CD4-positive, alpha-beta T cell treated with Interleukin-4 for 4 hours (primary cell): ENCODE results near the gene TMEM19.
A peak's percentile ranks its signal among the peaks of the same experiment; 100 is the strongest.

Experiments used
- DNase-seq: peaks from one replicate; pipeline ENCODE4 v3.0.0-alpha.2; 2020

The TMEM19 gene

DNA sequence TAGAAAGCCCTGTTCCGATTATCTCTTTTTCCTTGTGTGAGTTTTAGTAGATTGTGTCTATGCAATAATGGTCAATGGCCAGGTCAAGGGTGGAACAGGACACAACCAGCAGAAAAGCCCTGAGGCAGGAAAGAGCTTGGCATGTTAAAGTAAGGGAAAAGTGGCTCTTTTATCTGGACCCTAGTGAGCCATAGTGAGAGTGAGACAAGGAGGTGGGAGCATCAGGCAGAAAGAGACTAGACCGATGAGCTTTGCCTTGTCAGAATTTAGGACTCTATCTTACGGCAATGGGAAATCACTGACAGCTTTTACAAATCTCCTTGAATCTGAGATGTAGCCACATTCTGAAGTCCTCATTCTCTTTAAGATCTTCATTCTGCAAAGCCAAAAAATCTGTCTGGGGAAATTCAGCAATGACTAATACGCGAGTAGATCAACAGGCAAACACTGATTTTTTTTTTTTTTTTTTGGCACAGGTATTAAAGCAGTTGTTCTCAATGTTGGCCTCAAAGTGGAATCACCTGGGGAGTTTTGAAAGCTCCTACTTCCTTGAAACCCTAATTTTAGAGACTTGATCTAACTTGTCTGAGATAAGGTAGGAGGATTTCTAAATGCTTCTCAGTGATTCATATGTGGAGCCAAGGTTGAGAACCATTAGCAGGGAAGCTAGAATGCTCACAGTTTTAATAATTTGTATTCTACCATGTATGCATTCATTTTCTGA is 33.9 kb downstream of the TMEM19 start:
- DNase-seq = no peak

DNA sequence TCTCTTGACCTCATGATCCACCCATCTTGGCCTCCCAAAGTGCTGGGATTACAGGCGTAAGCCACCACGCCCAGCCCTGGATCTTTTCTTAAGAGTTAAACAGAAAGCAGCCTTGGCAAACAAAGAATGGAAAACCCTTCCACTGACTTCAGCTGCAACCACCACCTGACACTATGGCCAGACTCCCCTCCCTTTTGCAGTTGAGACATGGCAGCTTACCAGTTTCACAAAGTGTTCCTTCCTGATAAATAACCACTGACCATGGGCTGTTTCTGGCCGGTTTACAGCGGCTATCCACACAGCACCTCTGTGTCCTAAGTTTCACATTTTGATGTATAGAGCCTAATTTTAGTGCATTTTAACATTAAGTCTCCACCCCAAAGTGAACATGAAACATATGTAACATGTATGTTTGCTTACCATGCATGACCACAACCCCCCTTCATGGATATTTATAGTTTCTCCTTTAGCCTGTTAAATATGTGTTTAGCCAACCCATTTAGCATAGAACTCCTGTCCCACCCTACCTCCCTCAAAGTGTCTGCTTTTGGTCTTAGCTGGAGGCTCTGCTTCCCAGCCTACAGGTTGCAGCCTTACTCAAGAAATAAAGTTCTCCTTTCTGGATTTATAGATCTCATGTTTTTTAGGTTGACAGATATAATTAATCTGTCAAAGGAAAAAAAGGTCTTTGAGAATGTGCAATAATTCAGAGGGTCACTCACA is 36.1 kb downstream of the TMEM19 start:
- no peak for DNase-seq

DNA sequence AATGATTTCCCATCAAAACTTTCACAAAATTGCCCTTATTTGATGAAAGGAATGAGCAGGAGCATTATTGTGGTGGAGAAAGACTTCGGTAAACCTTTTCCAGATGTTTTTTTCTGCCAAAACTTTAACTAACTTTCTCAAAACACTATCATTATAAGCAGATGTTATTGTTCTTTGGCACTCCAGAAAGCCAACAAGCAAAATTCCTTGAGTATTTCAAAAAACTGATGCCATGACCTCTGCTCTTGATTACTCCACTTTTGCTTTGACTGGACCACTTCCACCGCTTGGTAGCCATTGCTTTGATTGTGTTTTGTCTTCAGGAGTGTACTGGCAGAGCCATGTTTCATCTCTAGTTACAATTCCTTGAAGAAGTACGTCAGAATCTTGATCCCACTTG is 39.1 kb downstream of the TMEM19 start:
- DNase-seq = no peak

DNA sequence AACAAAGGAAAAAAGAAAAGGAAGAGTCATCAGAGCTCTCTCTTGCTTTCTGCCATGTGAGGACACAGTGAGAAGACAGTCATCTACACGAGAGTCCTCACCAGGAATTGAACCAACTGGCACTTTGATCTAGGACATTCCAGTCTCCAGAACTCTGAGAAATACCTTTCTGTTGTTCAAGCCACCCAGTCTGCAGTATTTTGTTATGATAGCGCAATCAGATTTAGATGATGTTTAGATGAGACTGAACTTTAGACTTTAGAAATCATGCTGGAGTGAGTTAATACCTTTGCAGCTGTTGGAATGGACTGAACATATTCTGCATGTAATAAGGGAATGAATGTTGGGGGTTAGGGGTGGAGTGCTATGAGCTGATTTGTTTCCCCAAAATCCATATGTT is 40.7 kb downstream of the TMEM19 start:
- DNase-seq = no peak

DNA sequence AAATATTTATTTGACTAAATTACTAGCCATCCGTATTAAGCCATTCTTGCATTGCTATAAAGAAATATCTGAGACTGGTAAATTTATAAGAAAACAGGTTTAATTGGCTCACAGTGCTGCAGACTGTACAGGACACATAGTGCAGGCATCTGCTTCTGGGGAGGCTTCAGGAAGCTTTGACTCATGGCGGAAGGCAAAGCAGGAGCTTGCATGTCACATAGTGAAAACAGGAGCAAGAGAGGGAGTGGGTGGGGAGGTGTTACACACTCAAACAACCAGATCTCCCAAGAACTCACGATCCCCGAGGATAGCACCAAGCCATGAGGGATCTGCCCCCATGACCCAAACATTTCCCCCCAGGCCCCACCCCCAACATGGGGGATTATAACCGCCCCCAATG is 42.1 kb downstream of the TMEM19 start:
- no peak for DNase-seq

DNA sequence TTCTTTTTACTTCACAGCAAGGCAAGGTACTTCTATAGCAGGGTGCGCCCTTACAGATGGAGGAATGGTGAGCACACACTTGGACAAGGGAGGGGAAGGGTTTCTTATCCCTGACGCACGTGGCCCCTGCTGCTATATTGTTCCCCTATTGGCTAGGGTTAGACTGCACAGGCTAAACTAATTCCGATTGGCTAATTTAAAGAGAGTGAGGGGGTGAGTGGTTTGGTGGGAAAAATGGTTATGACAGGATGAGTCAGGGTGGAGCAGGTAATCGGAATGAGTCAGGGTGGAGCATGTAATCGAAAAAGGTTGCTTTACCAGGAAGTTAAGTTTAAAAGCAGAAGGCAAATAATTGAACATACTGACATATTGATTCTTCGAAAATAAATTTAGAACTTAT is 45.1 kb downstream of the TMEM19 start:
- DNase-seq = no peak

DNA sequence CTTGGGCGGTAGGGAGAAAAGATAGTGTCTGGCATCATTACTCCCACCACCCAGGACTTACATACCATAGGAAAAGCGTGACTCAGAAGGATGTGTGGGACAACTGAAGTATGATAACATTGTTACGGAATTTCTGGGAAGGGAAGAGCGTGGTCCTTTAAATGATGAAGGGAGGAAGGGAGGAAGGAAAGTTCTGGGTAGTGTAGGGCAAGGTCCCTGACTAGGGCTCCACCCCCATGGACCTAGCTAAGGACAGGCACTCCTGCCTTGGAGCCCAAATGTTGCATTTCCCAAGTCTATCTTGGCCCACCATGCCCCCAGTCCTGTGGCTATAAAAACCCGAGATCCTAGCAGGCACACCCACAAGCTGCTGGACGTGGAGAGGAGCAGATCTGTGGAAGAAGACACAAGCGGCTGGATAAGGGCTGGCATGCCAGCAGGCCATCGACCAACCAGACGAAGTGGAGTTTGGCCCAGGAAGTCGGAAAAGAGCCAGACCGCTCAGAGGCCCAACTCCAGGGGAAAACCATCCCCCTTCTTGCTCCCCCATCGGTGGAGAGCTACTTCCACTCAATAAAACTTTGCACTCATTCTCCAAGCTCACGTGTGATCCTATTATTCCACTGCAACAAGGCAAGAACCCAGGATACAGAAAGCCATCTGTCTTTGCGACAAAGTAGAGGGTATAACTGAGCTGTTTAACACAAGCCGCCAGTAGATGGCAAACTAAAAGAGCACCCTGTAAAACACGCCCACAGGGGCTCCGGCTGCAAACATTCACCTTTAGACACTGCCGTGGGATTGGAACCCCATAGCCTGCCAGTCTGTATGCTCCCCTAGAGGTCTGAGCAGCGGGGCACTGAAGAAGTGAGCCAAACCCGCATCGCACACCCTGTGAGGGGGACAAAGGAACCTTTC is 45.8 kb downstream of the TMEM19 start:
- DNase-seq = no peak

DNA sequence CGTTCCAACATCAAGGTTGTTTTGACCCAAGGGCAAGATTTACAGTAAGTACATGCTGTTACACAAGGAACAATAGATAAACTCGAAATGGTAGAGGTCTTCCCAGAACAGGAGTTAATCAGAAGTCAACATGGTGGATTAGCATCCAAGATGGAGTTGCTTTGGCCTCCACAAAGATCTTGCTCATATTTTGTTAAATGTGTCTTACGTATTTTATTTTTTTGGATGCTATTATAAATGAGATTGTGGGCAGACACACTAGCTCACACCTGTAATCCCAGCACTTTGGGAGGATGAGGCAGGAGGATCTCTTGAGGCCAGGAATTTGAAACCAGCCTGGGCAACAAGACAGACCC is 46.5 kb downstream of the TMEM19 start:
- no peak for DNase-seq

DNA sequence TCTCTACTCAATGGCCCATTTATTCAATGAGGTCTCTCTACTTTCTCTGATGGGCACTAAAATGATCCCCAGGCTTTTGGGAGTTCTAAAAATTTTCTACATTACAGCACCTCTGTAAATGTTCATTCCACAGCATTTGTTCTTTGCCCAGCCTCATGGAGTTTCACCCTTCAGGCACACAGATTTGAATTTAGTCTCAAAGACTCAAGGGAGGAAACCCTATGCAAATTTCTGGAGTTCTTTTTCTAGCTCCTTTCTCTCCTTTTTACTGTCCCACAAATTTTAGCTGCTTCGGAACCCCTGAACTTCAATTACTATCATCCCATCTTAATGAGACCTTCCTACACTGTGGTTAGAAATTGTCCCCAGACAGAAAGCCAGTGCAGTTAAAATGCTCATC is 51.3 kb downstream of the TMEM19 start:
- no peak for DNase-seq

DNA sequence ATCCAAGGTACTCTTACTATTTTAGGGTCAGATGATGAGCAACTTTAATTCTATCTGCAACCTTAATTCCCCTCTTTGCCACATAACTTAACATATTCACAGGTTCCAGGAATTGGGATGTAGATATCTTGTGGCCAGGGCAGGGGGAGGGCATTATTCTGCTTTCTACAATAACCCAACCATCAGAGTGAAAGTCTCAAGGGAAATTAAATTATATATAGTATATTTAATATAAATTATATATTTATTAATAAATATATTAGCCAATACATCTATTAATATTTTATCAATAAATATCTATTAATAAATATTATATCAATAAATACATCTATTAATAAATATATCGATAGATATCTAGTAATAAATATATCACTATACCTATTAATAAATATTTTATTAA is 57.1 kb downstream of the TMEM19 start:
- no peak for DNase-seq

DNA sequence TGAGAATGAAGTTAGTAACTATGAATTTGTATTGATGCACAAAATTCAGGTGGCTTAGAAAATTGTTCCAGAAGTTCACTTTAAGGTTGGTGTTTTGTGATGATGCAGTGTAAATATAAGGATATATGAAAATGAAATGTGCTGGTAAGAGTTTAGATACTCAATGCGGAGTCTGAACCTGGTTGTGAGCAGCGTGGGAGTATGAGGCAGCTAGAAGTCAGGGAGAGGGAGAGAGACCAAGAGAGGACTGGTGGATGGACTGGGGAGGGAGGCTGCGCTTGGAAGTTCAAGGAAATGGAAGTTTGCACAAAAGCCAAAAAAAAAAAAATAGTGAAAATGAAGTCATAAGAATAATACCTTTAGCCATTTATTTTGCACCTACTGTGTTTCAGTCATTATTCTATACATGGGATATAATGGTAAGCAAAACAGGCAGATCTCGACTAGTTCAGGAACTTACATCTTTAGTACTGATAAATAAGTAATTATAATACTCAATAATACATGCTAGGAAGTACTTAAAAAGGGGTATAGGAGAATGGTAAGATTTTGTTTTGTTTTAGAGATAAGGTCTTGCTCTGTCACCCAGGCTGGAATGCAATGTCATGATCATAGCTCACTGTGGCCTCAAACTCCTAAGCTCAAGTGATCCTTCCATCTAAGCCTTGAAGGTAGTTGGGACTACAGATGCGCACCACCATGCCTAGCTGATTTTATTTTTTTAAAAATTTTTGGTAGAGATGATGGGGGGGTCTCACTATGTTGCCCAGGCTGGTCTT is 58.8 kb downstream of the TMEM19 start:
- DNase-seq = no peak

DNA sequence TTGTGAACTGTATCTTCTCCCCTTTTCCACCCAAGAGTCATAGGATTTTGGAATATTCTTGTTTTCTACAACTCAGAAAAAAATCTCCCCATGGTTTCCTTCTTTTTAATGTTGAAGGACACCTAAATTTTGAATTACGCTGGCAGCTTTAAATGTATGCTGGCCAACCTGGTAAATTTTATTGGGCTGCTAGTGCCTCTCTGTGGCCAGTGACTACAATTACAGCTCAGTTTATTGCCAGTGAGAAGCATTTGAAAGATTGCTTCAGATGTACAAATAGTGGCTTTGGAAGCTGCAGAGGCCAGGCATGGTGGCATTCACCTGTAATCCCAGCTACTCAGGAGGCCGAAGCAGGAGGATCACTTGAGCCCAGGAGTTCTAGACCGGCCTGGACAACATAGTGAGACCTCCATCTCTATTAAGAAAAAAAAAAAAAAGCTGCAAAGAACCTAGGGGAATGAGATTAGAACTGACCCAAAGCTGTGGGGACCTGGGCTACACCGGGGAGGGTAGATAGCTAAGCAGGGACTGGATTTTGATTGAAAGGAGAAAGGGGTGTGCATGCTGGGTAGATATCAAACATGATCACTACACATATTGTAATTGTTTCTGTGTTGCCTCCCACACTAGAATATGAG is 61.2 kb downstream of the TMEM19 start:
- DNase-seq = peak; percentile 74

DNA sequence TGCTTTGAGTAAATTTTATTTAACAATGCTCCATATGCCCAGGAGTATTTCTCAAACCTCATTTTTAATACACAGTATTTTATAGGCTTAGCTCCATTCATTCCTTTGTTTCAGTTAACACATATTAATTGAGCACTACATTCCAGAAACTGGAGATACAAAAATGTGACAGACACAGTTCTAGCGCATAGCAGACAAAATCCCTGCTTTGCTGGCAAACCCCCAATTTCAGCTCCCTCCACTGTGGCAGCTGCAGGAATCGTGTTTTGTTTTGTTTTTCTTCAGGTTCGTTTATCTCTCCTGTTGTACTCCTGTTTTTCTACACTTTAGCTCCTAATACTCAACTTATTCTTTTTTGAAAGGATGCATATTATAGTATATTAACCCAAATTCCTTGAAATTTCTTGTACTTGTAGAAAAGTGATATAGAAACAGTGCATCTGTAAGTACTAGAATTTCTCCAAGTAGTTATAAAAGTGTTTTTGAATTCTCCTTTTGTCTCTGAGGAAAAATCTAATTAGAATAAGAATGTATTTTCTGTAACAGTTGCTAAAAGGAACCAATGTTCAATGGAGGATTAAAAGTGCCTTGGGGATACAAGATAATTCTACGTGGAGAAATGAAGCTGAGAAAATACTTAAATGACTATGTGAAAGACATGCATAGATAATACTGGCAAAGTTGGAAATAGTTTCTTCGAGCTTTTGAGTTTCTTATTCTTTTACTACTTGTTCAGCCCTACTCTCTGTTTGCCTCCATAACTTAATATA is 62.4 kb downstream of the TMEM19 start:
- no peak for DNase-seq

DNA sequence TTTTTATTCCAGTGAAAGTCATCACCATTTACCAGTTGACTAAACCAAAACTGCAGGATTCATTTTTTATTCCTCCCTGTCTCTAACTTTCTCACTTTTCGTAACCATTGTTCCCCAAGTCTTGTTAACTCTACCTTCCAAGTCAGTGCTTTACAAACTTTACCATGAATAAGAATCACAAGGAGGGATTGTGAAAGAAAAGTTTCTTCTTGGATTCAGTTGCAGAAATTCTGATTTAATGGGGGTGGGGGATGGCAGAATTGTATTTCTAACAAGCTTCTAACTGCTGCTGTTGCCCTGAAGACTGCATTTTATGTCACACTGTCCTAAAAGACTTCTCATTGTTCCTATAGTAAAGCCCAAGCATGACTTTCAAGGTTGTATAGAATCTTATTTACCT is 63.8 kb downstream of the TMEM19 start:
- no peak for DNase-seq

DNA sequence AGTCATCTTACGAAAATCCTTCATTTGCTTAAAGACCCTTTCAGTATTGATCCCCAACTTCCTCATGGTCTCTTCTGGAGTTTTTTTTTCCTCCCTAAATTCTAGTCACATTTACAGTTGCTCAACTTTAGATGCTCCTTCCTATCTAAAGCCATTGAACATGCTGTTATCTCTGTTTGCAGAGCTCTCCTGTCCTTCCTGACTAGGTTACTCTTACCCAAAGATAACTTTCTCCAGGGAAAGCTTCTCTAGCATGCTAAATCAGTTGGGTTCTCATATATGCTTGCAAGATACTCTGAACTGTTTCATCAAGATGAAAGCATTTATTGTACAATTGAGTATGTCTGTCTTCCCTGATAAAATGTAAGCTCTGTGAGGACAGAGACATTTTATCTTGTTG is 67.0 kb downstream of the TMEM19 start:
- no peak for DNase-seq
